ENCODE measurements around the gene ETFA. TPM values are rescaled to one million over a fixed set of nuclear protein-coding genes. Genes with fewer than 3 reads are reported as not detected.
"Not testable (repeated sequence)": the region's sequence is repeated elsewhere in the genome, so short reads cannot be mapped to it uniquely, and the experiment has no call there.

Gene ETFA
- polyA plus RNA-seq, 3 donors: 153 to 173 (median 166) TPM

DNA sequence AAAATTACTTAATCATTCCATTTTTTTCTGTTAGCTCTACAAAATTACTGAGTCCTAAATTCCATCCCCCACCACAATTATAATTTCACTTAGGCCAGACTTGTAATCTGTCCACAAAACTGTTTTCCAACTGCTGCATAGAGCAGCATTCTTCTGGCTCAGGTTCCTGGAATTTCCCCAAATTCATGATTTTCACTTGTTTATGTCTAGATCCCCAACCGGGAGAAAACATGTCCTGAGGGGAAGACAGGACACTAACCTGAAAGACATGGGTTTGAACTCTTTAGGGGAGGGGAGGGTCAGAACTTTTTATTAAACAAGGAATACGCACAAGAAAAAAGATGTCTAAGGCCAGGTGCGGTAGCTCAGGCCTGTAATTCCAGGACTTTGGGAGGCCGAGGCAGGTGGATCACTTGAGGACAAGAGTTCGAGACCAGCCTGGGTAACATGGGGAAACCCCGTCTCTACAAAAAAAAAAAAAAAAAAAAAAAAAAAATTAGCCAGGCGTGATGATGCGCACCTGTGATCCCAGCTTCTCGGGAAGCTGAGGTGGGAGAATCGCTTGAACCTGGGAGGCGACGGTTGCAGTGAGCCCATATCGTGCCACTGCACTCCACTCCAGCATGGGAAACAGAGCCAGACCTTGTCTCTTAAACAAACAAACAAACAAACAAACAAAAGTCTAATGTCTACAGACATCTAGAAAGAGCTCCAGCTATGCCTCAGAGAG, 1.5 kb downstream of the ETFA start:
- no peak for DNase-seq (ENCODE audit: extremely low read depth in 1 of 11, low read depth in 9 of 11, low spot score in 4 of 11)

DNA sequence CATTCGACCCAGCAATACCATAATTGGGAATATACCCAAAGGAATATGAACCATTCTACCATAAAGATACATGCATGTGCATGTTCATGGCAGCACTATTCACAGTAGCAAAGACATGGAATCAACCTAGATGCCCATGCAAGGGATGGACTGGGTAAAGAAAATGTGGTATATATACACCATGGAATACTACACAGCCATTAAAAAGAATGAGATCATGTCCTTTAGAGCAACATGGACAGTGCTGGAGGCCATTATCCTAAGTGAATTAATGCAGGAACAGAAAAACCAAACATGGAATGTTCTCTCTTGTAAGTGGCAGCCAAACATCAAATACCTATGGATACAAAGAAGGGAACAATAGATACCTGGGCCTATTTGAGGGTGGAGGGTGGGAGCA, 7.4 kb downstream of the ETFA start:
- DNase-seq (ENCODE audit: extremely low read depth in 1 of 11, low read depth in 9 of 11, low spot score in 4 of 11): no peak

DNA sequence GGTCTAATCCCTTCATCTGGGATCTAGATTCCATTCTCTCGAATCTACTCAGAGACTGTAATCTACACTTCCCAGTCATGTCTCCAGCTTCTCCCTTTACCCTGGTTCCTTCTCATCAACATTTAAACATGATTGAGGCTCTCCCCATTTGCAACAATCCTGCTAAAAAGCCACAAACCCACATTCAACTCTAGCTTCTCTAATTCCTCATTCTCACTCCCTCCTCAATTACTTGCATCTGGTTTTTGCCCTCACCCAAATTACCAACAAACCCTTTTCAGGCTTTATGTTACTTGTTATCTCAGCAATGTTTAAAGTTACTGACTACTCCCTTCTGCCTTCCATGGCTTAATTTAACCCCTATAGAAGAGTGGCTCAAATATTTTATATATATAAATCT, 11.5 kb downstream of the ETFA start:
- DNase-seq (ENCODE audit: extremely low read depth in 1 of 11, low read depth in 9 of 11, low spot score in 4 of 11): no peak

DNA sequence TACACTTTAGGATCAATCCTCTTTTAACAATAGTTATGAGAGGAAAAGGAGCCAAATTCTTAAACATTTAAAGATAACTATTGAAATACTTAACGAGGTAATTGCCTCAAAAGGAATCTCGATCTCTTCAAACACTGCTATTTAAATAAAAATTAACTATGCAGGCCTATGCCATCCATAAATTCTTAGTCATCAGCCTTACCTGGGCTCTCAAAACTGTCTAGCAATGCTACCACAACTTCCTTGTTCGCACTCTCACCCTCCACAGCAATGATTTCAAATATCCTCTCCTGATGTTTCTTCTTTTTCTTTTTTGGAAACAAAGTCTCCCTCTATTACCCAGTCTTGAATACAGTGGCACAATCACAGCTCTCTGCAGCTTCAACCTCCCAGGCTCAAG, 12.3 kb downstream of the ETFA start:
- no peak for DNase-seq (ENCODE audit: extremely low read depth in 1 of 11, low read depth in 9 of 11, low spot score in 4 of 11)

DNA sequence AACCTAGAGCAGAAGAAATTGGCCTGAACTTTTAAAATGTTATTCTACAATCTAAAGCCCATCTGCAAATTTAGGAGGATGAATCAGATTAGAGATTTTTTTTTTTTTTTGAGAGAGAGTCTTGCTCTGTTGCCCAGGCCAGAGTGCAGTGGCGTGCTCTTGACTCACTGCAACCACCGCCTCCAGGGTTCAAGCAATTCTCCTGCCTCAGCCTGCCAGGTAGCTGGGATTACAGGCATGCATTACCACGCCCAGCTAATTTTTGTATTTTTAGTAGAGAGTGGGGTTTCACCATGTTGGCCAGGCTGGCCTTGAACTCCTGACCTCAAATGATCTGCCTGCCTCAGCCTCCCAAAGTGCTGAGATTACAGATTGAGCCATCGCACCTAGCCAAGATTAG, 13.3 kb downstream of the ETFA start:
- DNase-seq (ENCODE audit: extremely low read depth in 1 of 11, low read depth in 9 of 11, low spot score in 4 of 11): not testable (repeated sequence)

DNA sequence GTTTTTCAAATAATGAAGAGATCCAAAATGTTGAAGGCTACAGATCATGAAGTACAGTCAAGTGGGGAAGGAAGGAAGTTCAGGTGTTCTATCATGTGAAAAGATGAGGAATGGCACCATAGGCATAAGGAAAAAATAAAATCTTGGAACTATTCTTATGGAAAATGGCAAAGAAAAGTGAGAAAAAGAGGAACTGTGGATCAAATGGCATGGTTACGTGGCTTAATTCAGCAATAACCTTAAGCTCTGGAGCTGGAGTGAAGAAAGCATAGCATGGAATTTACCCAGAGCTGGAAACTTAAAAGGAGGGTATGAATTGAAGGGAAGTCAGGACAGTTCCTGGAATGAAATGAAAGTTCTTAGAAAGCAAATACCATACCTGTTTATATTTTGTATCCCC, 14.4 kb downstream of the ETFA start:
- DNase-seq (ENCODE audit: extremely low read depth in 1 of 11, low read depth in 9 of 11, low spot score in 4 of 11): no peak

DNA sequence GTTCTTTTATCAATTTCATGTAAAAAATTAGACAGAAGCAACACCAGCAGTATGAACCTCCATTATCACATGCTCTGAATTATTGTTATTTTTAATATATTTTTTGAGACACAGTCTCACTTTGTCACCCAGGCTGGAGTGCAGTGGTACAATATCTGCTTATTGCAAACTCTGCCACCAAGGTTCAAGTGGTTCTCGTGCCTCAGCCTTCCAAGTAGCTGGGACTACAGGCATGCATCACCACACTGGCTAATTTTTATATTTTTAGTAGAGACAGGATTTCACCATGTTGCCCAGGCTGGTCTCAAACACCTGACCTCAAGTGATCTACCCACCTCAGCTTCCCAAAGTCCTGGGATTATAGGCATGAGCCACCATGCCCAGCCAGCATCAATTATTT, 16.8 kb downstream of the ETFA start:
- DNase-seq (ENCODE audit: extremely low read depth in 1 of 11, low read depth in 9 of 11, low spot score in 4 of 11): not testable (repeated sequence)

DNA sequence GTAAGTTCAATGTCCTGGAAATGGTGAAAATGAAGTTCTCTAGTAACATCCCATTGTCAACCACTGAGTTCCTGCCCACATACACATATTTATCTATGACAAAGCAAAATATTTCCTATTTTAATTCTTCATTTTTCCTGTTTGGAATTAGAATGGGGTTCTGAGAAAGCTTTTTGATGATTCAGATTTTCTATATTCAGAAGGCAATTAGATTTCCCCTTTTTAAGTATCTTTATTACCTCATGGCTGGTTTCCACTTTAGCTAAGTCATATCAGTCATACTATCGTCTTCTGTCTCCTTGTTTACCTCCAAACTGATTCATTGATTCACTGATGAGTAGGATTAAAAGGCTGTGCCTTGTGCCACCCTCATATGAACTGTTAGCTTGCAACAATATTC, 17.9 kb downstream of the ETFA start:
- DNase-seq (ENCODE audit: extremely low read depth in 1 of 11, low read depth in 9 of 11, low spot score in 4 of 11): no peak

DNA sequence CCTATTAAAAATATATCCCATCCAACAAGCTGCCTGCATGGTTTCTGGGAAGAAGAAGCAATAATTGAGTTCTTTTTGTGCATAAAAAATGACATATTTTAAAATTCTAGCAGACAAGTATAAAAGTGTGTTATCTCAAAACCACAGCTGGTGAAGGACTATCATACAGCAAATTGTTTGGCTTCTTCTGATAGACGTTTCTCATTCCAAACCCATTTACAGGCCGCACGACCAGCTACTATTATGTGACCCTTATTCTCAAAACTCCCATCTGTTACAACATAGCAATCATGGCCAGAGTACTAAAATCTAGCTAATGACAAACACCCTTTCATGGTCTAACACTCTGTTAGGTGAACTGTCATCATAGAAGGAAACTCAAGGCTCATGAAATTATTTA, 21.7 kb downstream of the ETFA start:
- no peak for DNase-seq (ENCODE audit: extremely low read depth in 1 of 11, low read depth in 9 of 11, low spot score in 4 of 11)

DNA sequence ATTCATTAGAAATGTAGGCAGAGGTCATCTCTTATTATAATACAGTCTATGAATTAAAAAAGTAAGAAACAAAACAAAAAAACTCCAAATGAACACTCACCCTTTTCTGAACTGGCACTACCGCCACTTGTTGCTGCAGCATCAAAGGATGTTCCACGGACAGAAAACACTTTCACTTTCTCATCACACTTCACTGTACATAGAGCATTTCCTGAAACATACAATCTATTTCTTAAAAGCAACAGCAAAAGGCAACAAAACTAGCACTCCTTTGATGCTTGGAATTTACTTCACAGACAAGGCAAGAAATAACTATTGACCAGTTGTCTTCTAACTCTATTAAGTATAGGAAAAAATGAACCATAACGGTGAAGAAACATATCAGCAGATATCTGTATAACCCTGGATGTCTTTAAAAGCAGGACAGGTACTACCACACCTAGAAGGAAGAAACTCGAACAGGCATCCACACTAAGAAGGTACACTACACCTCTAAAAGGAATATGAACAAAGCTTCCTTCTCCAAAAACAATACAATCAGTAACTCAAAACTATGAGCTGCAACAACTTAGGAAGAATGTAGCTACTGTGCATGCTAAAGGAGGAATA, 24.9 kb downstream of the ETFA start:
- DNase-seq (ENCODE audit: extremely low read depth in 1 of 11, low read depth in 9 of 11, low spot score in 4 of 11): no peak

DNA sequence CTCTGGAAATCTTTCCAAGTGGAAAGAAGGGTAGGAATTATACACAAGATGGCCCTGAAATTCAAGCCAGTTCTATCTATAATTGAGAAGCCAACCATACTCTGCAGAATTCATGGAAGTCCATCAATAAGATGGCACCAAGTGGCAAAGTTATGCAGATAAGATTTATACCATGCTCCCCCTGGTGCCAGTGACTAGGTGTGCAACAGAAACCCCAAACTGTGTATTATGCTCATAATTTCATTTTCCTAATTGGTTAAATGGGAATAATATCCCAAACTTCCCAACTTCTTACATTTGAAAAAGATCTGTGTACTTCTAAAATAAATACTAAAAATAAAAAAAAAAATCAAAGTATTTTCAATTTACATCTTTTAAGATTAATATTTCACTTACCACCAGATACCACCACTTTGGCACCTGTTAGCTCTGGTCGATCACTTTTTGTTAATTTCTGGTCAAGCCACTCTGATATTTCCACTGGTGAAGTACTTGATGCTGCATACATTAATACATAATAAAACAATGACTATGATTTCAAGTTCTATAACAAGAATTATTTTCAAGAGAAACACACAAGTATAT, 25.9 kb downstream of the ETFA start:
- DNase-seq (ENCODE audit: extremely low read depth in 1 of 11, low read depth in 9 of 11, low spot score in 4 of 11): no peak

DNA sequence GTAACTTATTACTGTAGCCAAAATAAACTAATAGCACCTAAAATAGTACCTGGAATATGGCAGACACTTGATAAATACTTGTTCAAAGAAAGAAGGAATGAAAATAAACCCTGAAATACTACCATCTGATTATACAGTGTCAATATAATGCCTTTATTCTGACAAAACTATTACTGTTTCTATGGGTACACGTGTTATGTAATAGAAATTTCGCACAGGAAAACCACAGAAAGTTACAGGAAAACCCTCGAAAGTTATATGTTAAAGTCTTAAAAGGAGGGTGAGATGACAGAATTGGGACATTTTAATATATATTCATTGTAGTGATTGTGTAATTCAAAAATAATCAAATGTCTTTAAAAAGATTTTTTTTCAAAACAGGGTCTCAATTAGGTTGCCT, 28.8 kb downstream of the ETFA start:
- DNase-seq (ENCODE audit: extremely low read depth in 1 of 11, low read depth in 9 of 11, low spot score in 4 of 11): no peak

DNA sequence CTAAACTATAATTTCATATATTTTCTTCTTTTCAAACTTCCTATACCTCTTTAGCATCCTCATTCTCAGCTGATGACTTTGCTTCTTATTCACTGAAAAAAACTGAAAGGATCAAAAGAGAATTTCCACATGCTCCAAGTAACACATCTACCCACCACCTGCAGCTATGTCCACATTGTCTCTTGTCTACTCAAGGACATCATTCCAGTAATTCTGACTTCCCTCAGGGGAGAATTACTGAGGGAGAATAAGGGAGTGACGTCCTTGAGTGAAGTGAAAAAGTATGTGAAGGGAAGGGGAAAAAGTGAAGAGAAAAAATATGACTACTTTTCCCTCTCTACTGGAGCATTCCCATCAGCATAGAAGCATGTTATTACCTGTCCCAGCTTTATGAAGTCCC, 32.6 kb downstream of the ETFA start:
- DNase-seq (ENCODE audit: extremely low read depth in 1 of 11, low read depth in 9 of 11, low spot score in 4 of 11): no peak

DNA sequence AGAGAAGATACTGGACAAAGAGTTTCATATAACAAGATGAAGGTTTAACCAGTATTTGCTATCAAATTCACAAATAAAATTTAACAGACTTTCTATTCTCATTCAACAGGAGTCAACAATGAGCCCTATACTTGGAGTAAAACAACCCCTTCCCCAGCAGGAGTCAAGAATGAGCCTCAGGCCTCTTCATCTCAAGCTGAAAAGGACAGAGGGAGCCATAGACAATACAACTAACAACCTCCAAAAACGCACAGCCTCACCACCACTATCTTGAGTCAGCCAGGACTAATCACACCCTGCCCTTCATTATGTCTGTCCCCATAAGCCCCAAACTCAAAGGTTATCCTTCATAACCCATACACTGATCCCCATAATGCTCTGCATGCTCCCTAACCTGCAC, 36.4 kb downstream of the ETFA start:
- DNase-seq (ENCODE audit: extremely low read depth in 1 of 11, low read depth in 9 of 11, low spot score in 4 of 11): no peak

DNA sequence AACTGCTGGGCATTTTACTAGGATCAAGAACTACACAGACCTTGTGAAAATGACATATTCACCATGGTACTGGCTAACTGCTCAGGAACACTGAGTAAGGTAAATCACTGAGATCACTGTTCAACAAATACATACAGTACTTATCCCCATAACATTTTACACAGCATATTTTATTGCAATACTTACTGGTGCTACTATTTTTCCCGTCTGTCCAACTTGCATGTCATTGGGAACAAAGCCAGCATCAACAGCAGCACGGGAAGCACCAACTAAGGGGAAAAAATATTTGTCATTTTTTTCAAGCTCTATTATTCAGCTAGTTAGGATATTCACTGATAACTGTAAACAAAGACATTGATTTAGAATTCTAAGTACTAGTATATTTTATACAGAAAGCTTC, 37.0 kb downstream of the ETFA start:
- DNase-seq (ENCODE audit: extremely low read depth in 1 of 11, low read depth in 9 of 11, low spot score in 4 of 11): no peak

DNA sequence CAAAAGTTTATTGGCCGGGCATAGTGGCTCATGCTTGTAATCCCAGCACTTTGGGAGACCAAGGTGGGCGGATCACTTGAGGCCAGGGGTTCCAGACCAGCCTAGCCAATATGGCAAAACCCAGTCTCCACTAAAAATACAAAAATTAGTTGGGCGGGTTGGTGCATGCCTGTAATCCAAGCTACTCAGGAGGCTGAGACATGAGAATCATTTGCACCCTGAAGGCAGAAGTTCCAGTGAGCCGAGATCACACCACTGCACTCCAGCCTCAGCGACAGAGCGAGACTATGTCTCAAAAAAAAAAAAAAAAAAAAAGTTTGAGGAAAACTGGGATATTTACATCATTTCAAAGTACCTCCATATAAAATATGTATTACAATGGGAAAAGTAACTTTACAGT, 40.4 kb downstream of the ETFA start:
- DNase-seq (ENCODE audit: extremely low read depth in 1 of 11, low read depth in 9 of 11, low spot score in 4 of 11): no peak

DNA sequence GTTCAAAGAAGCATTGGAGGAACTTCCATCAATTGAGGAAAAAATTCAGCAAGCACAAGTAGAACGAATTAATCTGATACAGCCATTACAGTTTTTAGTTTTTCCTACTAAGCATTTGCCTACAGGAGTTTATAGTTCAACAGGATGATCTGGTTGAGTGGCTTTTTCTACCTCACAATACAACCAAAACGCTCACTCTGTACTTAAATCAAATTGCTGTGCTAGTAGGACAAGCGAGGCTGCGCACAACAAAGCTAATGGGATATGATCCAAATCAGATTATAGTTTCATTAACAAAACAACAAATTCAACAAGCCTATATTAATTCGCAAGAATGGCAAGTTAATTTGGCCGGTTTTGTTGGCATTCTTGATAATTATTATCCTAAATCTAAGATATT, 44.2 kb downstream of the ETFA start:
- no peak for DNase-seq (ENCODE audit: extremely low read depth in 1 of 11, low read depth in 9 of 11, low spot score in 4 of 11)

DNA sequence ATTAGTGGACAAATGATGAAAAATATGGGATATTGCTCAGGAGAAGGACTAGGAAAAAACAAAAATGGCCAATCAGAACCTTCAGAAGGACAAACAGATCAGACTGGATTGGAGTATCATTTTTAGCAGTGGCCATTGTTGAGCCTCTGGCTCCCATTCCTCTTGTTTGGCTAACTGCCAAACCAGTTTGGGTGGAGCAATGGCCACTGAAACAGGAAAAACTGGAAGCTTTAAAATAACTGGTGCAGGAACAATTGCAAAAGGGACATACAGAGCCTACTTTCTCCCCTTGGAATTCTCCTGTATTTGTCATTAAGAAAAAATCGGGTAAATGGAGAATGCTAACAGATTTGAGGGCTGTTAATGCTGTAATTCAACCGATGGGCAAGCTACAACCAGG, 45.5 kb downstream of the ETFA start:
- not testable (repeated sequence) for DNase-seq (ENCODE audit: extremely low read depth in 1 of 11, low read depth in 9 of 11, low spot score in 4 of 11)

DNA sequence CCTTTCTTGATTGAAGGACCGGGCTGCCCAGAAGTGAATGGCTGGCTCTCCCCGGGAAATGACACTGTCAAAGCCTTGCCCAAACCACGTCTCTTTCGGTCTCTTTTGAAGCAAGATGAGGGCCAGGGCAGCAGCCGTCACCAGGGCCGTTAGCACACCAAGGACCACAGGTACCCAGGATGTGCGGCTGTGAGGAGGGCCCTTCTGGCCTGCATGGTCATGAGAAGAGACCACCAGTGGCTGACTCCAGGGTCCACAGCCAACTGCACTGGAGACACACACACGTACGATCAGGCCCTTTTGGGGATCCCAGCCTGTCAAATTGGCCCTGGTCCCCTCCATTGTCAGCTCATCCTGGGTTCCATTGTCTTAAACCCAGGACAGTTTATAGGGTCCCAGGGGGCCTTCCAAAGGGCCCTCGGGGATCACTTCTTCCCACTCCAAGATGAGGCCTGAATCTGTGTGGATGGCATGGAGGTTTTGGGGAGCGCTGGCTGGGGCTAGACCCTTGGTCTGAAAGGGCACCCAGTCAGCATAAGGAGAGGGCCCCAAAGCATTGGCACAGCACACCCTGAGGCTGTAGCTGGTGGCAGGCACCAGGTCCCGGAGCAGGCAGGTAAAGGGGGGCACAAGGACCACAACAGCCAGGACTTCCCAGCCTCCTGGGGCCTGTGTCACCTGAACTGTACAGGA, 50.9 kb downstream of the ETFA start:
- no peak for DNase-seq (ENCODE audit: extremely low read depth in 1 of 11, low read depth in 9 of 11, low spot score in 4 of 11)

DNA sequence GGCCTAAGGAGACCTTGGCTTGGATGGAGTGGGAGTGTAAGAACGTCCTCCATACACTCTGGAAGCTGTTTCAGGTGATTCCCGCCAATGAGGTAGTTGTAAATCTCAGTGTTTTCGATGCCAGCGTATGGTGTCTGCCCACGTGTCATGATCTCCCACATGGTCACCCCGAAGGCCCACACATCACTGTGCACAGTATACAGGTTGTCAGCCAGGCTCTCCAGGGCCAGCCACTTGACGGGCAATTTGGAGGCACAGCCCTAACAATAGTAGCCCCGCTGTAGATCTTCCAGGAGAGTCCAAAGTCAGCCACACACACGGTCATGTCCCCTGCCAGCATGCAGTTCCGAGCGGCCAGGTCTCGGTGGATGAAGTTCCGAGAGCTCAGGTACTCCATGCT, 51.9 kb downstream of the ETFA start:
- no peak for DNase-seq (ENCODE audit: extremely low read depth in 1 of 11, low read depth in 9 of 11, low spot score in 4 of 11)

Measured in renal cortex interstitium (tissue), 11 donors.